ENCODE measurements around the gene SORBS2.

DNA sequence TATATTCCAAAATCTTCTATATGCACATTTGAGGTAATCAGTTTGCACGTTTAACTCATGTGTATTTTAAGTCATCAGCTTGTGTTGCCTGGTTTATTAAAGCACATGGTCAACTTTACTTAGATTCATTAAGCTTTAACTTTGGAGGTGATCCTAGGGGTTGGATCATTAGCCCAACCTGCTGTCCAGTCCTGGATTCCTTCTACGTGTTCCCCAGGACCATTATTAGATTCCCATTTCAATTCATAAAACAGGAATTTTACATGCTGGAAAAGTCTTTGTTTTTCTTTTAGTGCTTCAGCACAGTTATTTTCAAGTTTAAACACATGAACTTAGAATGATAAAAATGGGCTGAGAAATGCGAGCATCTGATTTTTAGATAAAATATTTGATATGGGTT, 132.5 kb downstream of the SORBS2 start:
- TF ChIP-seq CTCF (IDR thresholded peaks at IDR 0.05 in 2 of 3, conservative IDR thresholded peaks at IDR 0.05 in 1 of 3; ENCODE audit: borderline replicate concordance in 1 of 3, insufficient read depth in 1 of 3, low read depth in 2 of 3, low read length in 2 of 3) (no peak), RAD21 (IDR thresholded peaks at IDR 0.05; ENCODE audit: low read depth) (no peak), EGR1 (IDR thresholded peaks at IDR 0.05; ENCODE audit: low read depth) (no peak), ELF1 (IDR thresholded peaks at IDR 0.05; ENCODE audit: borderline replicate concordance, low read depth) (no peak)
